GM15510 (cell line): ENCODE measurements around the gene PLA2G4B.

Experiments
- POLR2A ChIP-seq: IDR thresholded peaks from 3 replicates; pipeline ENCODE4 v1.6.1; 2011; ENCODE audit warnings: borderline replicate concordance; ENCODE audit not compliant: insufficient read length; ENCODE audit errors: extremely low read depth

PLA2G4B gene

DNA sequence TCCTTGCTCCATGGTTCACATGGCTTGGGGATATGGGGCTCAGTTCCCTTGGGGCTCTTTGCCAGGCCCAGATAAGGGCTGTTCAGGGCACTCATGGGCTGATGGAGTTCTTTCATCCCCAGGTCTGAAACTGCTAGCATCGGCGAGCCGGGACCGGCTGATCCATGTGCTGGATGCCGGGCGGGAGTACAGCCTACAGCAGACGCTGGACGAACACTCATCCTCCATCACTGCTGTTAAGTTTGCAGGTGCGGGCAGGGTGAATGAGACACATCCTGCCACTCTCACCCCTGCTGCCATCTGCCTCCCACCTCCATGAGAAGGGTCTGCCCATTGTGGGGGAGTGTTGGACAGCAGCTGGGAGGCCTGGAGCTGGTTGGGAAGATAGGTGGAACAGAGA, 21.9 kb upstream of the PLA2G4B start:
- no peak for TF ChIP-seq POLR2A

- no peak for TF ChIP-seq POLR2A
Measured at GRCh38 chr15:41817327-41817726, 21.3 kb upstream of the PLA2G4B start.

DNA sequence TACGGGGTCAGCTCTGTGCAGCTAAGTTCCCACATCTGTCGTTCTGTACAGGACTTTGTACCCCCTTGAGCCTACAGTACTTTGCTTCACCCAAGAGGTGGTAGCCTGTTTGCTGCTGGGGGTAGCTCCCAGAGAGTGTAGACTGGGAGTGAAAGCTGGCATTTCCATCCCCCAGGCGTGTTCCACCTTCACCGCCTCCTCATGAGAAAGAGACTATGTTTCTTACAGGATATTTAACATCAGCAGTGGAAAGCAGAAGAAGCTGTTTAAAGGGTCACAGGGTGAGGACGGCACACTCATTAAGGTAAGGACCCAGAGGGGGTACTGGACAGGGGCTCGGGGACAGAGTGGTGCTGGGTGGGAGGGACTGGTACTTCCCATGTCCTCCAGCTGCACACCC, 20.9 kb upstream of the PLA2G4B start:
- no peak for TF ChIP-seq POLR2A

GRCh38 chr15:41819455-41820050, 19.1 kb upstream of the PLA2G4B start:
- TF ChIP-seq POLR2A: no peak

DNA sequence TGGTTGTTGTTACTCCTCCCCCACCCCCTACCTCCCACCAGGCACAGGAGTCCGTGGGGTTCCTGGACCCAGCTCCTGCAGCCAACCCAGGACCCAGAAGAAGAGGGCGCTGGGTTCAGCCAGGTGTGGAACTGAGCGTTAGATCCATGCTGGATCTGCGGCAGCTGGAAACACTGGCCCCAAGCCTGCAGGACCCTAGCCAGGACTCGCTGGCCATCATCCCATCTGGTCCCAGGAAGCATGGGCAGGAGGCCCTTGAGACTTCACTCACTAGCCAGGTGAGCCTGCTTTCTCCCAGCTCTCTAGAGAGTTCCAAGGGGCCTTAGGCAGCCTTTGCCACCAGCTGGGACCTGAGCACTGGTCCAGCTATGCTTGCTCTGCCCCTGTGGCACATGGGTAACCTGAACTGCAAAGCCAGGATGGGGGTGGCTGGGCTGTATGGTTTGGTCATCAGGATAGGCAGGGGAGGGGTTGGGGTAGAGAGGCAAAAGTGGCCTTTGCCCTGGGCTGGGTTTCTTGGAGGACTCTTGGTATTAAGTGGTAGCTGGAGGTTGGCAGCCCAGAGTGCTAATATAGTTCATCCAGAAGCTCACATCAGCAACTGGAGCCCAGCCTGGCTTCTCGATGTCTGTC, 17.7 kb upstream of the PLA2G4B start:
- TF ChIP-seq POLR2A: no peak

- TF ChIP-seq POLR2A: no peak
Measured at GRCh38 chr15:41821831-41822230, 16.8 kb upstream of the PLA2G4B start.

- no peak for TF ChIP-seq POLR2A
Measured at GRCh38 chr15:41822471-41822870, 16.2 kb upstream of the PLA2G4B start.

GRCh38 chr15:41822957-41823356, 15.7 kb upstream of the PLA2G4B start:
- no peak for TF ChIP-seq POLR2A

GRCh38 chr15:41823502-41823901, 15.1 kb upstream of the PLA2G4B start:
- no peak for TF ChIP-seq POLR2A

GRCh38 chr15:41824062-41824745, 14.4 kb upstream of the PLA2G4B start:
- TF ChIP-seq POLR2A: no peak

DNA sequence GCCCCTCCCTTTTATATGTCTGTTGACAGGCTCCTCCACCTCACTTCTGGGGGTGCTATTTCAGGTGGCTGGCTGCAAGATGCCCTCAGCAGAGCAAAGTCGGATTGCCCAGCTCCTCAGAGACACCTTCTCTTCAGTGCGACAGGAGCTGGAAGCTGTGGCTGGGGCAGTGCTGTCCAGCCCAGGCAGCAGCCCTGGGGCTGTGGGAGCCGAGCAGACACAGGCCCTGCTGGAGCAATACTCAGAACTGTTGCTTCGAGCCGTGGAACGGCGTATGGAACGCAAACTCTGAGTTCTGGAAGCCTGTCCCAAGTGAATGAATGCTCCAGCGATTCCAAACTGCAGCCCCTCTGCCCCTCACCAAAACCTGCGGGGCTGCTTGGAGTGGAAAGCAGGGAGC, 13.5 kb upstream of the PLA2G4B start:
- no peak for TF ChIP-seq POLR2A

DNA sequence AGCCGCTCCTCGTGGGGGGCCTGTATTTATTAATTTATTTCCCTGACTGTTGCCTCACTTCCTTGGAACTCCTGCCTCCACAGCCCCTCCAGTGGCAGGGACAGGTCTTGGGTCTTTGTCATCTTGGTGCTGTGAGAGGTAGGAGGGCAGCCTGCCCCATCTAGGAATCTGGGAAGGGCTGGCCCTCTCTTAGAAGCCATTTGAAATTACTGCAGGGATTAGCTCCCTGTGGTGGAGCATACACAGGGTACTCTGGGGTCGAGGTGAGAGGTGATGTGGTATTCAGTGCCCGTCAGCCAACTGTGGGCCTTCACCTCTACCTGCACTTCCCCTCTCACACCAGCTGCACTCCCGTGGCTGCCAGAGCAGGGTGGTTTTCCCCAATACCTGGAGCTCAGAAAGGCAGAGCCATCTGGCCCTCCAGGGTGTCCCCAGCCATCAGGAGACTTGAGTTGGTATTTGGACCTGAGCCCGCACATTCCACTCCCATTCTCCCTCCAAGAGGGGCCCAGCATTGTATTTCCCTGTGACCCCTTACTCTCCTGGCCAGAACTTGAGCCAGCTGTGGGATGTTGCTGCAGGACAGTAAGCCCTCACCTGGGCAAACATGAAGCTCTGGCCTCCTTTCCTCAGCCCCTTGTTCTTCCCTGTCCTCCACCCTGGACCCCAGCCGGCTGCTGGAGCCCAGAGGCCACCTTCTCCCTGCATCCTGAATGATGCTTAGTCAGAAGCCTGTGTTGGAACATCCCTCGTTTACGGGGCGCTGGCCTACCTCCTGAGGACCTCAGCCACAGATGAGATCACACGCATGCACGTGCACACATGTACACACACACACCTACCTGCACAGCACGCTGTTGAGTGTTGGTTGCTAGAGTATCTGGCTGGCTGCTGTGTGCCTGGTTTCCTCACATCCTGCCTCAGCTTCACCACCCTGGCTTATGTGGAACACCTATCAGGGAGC, 12.8 kb upstream of the PLA2G4B start:
- TF ChIP-seq POLR2A: no peak

GRCh38 chr15:41827290-41827879, 11.3 kb upstream of the PLA2G4B start:
- TF ChIP-seq POLR2A: no peak
